C4-2B (cell line): ENCODE data around the gene PARD3B.

ENCODE experiments used
- H3K27ac ChIP-seq: fragments of 450-650 bp; 2 replicates; pipeline ENCODE4 v1.5.1; 2017
- ZFX ChIP-seq: fragments of 450-650 bp; IDR thresholded peaks from 2 replicates; pipeline ENCODE4 v1.6.1; 2017
- TF ChIP-seq, protein P1 (sequence below): fragments of 450-650 bp; conservative IDR thresholded peaks from 2 replicates; pipeline ENCODE4 v1.5.1; 2017; ENCODE audit warnings: mild to moderate bottlenecking

Gene PARD3B

DNA sequence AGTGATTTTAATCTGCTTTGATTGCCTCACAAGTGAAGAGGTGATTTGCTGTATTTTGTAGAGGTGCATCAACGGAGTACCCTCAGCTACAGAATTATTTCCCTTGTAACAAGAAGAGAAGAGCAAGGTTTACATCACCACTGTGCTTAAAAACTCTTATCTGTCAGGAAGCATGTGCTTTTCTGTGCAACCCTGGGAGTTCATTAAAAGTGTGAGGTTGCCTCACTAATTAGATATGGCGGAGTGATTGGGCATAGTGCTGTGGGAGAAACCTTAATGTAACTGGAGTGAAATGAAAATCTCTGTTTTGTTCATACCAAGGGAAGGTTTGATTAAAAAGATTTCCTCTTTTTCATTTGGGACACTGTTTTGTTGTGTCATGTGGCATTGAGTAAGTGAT lies 544.7 kb downstream of the PARD3B start:
- H3K27ac ChIP-seq = no peak overlapping the region
- TF ChIP-seq, protein P1, sequence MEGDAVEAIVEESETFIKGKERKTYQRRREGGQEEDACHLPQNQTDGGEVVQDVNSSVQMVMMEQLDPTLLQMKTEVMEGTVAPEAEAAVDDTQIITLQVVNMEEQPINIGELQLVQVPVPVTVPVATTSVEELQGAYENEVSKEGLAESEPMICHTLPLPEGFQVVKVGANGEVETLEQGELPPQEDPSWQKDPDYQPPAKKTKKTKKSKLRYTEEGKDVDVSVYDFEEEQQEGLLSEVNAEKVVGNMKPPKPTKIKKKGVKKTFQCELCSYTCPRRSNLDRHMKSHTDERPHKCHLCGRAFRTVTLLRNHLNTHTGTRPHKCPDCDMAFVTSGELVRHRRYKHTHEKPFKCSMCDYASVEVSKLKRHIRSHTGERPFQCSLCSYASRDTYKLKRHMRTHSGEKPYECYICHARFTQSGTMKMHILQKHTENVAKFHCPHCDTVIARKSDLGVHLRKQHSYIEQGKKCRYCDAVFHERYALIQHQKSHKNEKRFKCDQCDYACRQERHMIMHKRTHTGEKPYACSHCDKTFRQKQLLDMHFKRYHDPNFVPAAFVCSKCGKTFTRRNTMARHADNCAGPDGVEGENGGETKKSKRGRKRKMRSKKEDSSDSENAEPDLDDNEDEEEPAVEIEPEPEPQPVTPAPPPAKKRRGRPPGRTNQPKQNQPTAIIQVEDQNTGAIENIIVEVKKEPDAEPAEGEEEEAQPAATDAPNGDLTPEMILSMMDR = no peak
- TF ChIP-seq ZFX = no peak

DNA sequence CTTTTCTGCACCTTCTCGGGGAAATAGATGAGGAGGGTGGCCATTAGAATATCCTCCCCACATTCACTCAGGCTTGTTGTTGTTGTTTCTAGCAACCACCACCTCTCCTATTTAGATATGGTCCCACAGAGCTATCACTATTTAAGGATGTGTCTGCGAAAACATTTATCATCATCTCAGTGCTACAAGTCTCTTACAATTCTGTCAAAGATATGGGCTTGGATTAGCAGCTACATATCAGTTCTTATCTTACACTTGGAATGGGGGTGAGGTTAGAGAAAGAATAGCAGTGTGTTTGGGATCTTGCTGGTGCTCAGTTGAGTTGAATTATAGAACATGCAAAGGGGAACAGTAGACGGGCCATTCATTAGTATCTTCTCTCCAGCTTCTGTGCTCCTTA lies 546.1 kb downstream of the PARD3B start:
- no peak for TF ChIP-seq ZFX
- TF ChIP-seq, protein P1 = no peak
- no peak overlapping the region for H3K27ac ChIP-seq

DNA sequence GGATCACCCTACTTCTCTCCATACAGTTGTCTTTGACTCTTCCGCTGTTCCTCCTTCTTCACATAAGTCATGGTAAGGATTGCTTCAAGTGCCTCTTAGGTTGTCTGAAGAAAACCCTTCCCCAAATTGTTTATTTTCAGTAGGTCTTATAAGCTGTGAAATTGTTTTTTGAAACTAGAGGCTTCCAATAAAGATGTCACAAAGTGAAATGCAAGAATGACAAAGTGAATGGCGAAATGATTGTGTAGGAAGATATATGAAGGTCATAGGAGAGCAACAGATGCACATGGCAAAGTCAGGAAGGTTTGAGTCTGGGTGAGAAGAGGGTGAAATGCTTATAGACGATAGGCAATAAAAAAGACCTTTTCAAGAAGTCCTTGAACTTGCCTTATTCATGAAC lies 548.8 kb downstream of the PARD3B start:
- TF ChIP-seq, protein P1 = no peak
- no peak for TF ChIP-seq ZFX

DNA sequence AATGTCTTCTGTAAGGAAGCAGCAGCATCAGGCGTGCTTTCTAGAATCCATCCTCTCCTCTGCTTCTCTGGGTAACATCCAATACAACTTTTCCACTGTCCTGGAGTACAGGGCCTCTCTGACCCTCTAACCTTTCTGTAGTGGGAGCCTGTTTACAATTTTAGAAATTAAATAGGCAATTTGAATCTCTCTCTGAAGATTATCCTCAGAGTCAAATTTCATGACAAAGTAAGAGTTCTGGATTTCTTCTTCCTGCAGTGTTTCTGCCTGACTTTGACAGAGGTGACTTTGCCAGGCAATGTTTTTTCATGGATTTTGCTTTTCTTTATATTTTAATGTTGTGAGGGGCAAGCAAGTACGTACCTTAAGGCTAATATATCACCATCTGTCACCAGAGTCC lies 558.4 kb downstream of the PARD3B start:
- H3K27ac ChIP-seq = no peak overlapping the region
- no peak for TF ChIP-seq ZFX
- TF ChIP-seq, protein P1 = no peak

More for the DNA sequence above, 548.8 kb downstream of the PARD3B start:
- no peak overlapping the region for H3K27ac ChIP-seq

DNA sequence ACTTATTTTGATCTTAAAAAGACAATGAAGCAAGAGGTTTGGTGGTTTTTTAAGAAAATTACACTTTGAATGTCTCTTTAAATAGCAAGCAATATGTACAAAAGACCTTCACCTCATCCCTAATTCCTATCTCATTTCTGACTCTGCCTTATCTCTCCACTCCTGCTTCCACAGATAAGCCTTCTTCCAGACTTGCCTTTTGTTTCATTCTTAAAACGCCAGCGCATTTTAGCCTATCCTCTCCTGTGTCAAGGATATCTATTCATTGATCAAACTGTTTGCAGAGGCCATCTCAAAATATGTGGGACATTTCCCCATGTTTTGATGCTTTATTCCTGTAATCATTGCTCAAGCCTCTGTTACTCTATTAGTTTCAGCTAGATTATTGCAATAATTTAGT lies 562.5 kb downstream of the PARD3B start:
- TF ChIP-seq ZFX = no peak
- TF ChIP-seq, protein P1 = no peak
- no peak overlapping the region for H3K27ac ChIP-seq

DNA sequence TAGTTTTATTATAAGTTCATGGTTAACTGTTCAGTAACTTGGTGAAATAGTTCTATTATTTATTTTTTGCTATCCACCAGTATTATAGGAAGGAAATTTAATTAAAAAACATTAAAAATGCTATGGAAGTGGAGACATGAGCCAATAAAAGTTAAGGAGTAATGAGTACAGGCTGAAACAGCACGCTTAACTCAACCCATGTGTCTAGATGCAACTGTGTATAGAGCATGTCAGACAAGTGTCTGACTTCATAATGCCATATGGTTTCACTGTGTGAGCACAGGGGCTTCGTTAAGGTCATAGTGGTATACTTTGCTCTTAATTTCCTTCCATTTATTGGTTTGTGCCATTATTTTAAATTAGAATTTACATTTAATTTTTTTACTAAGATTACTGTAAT lies 570.2 kb downstream of the PARD3B start:
- no peak for TF ChIP-seq ZFX
- TF ChIP-seq, protein P1 = no peak
- no peak overlapping the region for H3K27ac ChIP-seq

DNA sequence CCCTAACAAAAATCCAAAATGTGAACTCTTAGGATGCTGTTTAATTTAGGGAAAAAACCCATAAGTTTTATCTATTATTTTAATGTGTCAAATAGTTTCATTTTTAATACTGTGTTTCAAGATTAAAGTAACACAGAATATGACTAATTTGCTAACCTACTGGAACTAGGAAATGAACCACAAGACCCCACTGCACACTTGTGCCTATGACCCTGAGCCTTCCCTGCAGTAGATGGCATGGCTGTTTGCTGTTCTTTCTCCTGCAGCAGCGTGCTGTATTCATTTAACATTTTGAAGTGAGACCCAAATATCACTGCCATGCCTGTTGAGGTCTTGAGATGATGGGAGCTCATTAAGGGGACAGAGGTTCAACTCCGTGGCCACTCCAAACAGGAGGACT lies 571.9 kb downstream of the PARD3B start:
- no peak overlapping the region for H3K27ac ChIP-seq
- TF ChIP-seq ZFX = no peak
- TF ChIP-seq, protein P1 = no peak
